HG03520 (cell line): ENCODE results near the gene NFKBIZ.
A peak's percentile ranks its signal among the peaks of the same experiment; 100 is the strongest.

Source experiments
- ATAC-seq: cut with Tn5 transposase; IDR thresholded peaks from one replicate; pipeline ENCODE4 v1.9.1; 2021; ENCODE audit warnings: mild to moderate bottlenecking, moderate library complexity; ENCODE audit not compliant: unreplicated experiment

The NFKBIZ gene, protein sequence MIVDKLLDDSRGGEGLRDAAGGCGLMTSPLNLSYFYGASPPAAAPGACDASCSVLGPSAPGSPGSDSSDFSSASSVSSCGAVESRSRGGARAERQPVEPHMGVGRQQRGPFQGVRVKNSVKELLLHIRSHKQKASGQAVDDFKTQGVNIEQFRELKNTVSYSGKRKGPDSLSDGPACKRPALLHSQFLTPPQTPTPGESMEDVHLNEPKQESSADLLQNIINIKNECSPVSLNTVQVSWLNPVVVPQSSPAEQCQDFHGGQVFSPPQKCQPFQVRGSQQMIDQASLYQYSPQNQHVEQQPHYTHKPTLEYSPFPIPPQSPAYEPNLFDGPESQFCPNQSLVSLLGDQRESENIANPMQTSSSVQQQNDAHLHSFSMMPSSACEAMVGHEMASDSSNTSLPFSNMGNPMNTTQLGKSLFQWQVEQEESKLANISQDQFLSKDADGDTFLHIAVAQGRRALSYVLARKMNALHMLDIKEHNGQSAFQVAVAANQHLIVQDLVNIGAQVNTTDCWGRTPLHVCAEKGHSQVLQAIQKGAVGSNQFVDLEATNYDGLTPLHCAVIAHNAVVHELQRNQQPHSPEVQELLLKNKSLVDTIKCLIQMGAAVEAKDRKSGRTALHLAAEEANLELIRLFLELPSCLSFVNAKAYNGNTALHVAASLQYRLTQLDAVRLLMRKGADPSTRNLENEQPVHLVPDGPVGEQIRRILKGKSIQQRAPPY

DNA sequence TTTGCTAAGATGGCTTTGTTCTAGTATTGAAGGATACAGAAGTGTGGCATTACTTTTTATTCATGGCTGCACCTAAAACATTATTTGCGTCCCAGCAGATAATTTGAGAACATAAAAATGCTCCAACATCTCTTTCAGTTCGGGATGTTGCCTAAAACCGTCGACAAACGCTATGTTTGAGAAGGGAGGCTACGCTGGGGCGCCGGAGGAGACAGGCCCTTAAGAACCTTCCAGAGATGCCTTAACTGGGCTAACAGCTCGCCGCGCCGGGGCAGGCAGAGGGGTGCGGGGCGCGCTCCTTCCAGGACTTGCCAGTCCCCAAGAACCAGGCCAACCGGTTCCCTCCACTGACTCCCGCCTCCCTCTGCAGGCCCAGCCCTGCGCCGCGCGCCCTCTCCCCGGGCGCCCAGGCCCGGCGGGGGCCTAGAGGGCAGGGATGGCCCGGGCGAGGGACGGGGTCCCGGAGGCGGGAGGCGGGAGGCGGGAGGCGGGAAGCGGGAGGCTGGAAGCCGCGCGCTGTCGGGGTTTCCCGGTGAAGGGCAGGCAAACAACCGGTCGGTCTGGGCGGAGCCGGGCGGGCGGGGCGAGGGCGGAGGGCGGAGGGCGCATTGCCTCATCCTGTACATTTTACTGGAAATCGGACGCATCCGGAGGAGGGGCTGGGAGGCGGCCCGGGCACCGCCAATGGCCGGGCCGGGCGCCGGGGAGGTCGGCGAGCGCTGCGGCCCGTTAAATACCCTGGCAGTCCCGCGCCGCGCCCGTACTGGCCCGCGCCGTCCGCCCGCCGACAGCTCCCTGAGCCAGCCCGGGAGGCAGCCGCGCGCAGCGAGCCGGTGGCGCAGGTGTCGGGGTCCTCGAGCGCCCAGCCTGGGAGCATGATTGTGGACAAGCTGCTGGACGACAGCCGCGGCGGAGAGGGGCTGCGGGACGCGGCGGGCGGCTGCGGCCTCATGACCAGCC, at the start of gene NFKBIZ:
Gene NFKBIZ (plus strand): TSS at position 761 of the 960 bp plus-strand sequence. CDS start 115 bp downstream, at position 876.
- peak; percentile 69 for ATAC-seq

DNA sequence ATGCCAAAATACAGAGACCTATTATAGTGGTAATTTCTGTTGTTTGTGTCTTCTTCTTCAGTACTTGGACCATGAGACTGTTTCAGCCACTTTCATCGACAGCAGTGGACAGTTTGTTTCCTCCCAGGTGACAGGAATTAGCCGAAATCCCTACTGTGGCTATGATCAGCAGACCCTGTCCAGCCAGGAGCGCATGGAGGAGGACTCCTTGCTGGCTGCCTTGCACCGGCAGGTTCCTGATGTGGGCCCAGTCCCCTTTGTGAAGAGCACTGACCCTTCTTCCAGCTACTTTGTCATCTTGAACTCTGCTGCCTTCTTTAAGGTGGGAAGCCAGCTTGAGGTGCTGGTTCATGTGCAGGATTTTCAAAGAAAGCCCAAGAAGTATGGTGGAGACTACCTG, 48.1 kb upstream of the NFKBIZ start:
- ATAC-seq: no peak

DNA sequence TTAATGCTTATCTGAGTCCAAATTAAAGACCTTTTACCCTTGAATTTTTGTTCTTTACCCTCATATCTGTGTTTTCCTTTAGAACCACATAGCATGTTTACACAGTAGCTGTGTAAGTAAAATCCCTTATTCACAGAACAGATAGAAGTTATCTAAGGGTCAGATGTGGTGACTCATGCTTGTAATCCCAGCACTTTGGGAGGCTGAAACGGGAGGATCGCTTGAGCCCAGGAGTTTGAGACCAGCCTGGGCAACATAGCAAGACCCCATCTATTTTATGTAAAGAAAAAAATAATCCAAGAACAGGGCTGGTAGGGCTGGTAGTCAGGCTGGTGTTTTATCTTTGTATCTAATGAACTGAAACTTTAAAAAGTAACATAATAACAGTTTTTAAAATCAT, 47.1 kb upstream of the NFKBIZ start:
- no peak for ATAC-seq

DNA sequence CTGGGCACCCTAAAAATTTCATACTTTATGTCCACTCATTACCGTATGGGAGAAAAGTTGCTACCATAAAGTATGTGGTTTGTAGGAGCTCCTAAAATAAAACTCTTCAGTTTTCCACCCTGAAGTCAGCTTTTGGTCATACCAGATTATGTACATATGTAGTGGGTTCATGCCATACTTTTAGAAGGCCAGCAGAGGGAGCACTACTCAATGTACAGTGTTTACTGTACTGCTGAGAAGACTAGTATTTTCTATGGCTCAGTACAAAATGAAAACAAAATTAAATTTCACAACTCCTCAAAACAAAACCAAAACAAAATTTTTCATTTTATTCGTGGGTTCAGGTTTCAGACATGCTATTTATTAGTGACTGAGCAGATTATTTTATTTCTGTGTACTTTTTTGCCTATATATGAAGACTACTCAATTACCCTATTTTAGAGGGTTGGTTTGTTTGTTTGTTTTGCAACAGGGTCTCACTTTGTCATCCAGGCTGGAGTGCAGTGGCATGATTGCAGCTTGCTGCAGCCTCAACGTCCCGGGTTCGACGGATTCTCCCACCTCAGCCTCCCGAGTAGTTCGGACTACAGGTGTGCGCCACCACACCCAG, 46.0 kb upstream of the NFKBIZ start:
- peak; percentile 94 for ATAC-seq

DNA sequence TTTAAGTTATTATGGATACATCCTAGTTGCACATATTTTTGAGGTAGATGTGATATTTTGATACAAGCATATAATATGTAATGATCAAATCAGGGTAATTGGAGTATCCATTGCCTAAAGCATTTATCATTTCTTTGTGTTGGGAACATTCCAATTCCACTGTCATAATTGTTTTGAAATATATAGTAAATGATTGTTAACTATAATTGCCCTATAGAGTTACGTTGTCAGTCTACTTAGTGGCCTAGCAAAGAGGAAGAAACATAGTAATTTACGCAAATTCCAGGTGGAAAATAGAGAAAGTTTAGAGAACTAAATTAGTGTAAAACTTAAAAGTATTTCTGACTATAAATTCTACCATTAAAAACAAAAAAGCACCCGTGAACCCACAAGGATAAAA, 45.4 kb upstream of the NFKBIZ start:
- ATAC-seq: no peak

DNA sequence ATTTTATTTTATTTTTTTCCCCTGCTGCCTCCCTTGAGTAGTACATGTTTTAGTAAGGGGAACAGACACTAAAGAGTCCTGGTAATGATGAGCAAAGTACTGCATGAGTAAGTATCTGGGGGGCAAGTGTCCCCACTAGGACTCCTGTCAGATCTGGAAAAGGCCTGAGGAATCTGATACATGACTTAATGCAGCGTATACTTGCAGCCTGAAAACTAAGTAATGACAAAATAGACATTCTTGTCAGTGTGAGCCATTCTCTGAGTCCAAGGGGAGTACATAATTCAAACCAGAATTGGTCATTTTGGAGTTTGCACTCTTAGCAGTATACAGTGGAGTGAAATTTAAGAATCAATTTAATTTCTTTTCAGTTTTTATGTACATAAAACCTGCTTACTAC, 42.8 kb upstream of the NFKBIZ start:
- ATAC-seq: no peak

DNA sequence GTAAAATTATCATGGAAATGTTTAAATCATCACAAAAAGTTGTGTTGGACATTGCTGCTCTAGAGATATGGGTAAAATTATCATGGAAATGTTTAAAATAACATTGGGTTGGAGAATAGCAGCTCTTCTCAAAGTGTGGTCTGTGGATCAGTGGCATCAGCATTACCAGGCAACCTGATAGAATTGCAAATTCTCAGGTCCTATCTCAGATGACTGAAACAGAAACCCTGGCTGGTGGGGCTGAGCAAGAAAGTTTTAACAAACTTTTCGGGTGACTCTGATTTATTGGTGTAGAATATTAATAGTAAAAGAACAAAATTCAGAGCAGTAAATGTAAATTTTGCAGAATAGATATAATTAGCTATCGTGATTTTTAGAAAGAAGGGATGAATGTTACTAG, 41.4 kb upstream of the NFKBIZ start:
- peak; percentile 67 for ATAC-seq

DNA sequence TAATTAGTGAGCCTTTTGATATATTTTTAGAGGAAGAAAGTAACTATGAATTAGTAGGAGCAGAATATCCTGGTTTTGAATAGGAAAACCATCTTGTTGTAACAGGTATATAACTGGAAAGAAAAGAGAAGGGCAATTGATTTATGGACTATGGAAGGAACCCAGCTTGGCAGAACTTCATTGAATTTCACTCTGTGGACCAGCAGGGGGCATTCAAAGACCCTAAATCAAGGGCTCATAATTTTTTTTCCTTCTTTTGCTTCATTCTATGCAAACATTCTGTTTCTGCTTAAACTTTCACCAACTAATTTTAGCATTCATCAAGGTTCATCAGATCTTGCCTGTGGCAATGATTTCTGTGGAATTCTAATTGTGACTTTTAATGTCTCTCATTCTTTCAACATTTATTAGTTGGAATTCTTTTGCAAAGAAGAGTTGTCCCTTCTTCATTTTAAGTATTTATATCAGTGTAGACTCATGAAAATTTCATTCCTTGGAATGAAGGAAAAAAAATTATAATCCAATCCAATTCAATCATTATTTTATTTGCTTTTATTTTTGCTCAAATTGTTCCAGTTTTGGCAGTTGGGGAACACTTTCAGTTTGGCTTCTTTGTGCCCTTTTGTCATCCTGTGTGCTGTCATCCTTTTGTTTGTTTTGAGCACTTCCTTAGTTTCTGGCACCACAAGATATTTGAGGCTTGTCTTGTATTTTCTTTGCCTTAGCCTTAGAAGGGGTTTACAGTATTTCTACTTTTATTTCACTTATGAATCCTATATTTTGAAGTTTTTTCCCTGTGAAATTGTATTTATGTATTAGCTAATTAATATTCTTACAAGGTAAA, 39.9 kb upstream of the NFKBIZ start:
- ATAC-seq: no peak

DNA sequence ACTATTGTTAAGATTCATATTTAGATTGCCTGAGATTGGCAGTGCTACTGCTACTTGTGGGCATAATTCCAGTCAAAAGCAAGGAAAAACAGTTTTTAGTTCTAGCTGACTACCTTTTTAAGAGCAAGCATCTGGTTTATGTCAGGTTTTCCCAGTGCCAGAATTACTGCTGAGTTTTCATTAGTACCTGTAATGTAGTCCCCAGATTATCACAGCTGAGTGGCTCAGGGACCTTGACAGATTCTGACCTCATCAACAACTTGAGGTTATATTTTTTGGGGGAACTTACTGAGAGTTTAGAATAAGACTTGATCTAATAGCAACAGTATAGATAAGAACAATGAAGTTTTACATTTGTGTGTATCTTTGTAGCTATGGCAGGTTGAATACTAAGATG, 39.3 kb upstream of the NFKBIZ start:
- no peak for ATAC-seq

DNA sequence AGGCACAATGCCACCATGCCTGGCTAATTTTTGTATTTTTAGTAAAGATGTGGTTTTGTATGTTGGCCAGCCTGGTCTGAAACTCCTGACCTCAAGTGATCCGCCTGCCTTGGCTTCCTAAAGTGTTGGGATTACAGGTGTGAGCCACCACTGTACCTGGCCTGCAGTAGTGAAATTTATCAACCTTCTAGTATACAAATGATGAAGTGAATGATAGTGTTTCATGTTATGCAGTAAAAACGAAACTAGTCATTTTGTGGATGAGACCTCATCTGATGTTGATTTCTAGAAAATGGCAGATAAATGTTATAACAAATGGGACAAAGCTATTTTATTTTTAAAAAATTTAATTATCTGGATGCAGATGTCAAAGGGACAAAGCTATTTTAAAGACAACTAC, 37.4 kb upstream of the NFKBIZ start:
- no peak for ATAC-seq

DNA sequence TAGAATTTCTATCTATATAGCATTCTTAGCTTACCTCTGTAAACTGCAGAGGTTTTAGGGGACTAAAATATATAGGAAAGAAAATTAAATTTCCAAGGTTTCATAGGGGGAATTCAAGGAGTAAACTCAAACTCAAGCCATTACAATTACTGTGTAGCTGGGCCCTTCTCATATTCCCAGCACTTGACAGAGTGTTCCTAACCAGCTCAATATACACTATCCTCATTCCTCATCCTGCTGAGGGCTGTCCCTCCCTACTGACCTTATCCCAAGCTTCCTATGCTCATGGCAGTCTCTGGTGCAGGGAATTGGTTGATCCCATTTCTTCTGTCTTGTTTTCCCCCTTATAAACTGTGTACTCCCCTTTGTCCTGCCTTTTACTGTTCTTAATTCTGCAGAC, 36.4 kb upstream of the NFKBIZ start:
- no peak for ATAC-seq

DNA sequence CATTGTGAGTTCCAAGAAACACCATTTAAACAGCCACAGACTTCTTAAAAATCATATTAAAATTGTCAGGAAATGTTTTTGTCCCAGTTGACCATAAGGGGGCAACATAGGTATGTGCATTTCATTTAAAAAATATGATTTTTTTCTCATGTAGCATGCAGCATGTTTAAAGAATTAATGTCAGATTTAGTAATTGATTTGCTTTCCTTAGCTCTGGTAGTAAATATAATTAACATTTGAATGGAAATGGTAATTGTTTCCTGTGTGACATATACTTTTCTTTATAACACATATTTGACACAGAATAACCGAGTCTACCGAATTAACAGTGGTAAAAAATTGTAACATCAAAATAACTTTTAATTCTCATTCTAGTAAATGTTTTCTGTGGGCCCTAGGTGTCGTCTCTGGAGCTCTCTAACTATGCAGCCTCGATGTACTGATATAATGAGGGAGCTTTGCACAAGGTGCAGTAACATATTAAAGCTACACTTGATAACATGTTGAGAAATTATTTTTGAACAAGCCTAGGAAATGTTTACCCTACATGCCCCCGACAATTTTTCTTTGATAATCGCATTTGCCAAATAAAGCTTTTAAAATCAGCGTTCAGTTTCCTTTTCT, 35.4 kb upstream of the NFKBIZ start:
- no peak for ATAC-seq

DNA sequence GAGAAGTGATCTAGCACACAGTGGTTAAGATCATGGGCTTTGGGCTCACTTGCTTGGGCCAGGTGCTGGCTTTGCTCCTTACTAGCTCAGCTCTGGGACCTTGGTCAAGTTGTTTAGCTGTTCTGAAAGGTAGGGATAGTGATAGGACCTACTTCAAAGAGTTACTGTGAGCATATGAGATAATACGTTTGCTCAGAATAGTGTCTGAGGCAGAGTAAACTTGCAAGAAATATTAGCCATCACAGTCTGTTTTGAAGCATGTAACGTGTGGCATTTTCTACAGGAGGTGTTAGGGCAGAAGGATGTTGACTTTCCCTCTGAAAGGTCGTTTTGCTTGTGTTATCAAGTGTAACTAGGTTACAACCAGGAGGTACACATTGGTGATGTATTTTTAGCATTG, 34.5 kb upstream of the NFKBIZ start:
- ATAC-seq: no peak

DNA sequence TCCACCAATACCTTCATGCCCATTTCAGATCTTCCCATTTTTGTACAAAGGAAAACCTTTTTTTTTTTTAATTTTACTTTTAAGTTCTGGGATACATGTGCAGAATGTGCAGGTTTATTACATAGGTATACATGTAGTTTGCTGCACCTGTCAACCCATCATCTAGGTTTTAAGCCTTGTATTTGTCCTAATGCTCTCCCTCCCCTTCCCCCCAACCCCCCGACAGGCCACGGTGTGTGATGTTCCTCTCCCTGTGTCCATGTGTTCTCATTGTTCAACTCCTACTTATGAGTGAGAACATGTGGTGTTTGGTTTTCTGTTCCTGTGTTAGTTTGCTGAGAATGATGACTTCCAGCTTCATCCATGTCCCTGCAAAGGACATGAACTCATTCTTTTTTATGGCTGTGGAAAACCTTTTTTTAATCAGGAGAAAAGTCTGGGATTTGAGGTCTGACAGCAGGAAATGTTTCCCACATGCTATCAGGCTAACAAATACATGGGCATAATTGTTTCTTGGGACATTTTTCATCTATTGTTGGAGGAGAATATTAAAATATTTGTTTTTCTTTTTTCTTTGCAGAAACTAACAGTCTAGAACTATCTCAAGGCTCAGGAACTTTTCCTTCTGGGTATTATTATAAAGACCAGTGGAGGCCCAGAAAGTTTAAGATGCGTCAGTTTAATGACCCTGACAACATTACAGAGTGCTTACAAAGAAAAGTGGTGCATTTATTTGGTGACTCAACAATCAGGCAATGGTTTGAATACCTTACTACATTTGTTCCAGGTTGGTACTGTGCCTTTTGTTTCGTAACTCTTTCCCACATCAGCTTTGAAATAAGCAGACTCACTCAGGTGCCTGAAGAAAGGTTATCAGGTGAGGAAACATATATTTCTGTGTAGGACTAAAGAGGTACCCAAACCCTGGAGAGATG, 32.8 kb upstream of the NFKBIZ start:
- no peak for ATAC-seq

DNA sequence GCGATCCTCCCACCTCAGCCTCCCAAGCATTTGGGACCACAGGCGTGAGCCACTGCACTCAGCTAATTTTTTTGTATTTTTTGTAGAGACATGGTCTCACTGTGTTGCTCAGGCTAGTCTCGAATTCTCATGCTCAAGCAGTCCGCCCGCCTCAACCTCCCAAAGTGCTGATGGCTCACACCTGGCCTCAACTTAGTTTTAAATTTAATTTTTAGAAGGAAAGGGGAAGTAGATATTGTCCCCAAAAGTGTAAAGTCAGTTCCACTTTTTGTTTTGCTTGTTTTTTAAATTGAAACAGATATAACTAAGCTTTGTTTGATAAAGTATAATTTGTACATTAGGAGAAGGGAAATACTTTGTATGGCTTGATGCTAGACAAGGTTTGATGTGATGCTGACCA, 31.3 kb upstream of the NFKBIZ start:
- no peak for ATAC-seq

DNA sequence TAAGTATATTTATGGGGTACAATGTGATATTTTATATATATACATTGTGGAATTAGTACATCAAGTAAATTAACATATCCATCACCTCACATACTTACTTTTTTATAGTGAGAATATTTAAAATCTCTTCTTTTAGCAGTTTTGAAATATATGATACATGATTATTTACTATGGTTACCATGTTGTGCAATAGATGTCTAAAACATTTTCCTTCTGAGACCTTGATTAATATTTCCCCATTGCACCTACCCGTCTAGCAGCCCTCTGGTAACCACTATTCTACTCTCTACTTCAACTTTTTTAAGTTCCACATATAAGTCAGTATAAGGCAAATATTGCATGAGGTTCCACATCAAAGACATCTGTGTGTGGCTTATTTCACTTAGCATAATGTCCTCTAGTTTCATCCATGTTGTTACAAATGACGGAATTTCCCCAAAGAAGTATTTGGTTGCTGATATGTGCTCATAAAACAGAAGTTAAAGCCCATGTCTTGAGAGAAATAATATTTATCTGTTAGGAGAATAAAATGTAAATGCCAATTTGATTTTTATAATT, 29.6 kb upstream of the NFKBIZ start:
- ATAC-seq: peak; percentile 40

DNA sequence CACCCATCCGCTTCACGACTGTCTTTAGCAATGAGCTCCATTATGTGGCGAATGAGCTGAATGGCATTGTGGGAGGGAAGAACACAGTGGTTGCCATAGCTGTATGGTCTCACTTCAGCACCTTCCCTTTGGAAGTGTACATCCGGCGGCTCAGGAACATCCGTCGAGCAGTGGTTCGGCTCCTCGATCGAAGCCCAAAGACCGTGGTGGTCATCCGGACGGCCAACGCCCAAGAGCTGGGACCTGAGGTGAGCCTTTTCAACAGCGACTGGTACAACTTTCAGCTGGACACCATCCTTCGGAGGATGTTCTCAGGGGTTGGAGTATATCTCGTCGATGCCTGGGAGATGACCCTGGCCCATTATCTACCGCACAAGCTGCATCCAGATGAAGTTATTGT, 27.8 kb upstream of the NFKBIZ start:
- ATAC-seq: no peak

DNA sequence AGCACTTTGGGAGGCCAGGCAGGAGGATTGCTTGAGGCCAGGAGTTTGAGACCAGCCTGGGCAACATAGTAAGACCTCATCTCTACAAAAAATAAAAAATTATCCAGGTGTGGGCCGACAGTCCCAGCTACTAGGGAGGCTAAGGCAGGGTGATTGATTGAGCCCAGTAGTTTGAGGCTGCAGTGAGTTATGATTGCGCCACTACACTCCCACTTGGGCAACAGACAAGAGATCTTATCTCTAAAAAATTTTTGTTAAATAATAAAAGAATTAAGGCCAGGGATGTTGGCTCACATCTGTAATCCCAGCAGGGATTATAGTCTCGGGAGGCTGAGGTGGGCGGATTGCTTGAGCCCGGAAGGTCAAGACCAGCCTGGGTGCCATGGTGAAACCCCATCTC, 25.8 kb upstream of the NFKBIZ start:
- no peak for ATAC-seq
